ENCODE results near the gene ATP6V1G2. TPM values are rescaled to one million over a fixed set of nuclear protein-coding genes. Genes with fewer than 3 reads are reported as not detected.
"Not testable (repeated sequence)": the region's sequence is repeated elsewhere in the genome, so short reads cannot be mapped to it uniquely, and the experiment has no call there.

Gene ATP6V1G2
- total and polyA plus RNA-seq, 2 of the 4 experiments (the other 2 are of a cell fraction) = 1.4 to 6.5 TPM

DNA sequence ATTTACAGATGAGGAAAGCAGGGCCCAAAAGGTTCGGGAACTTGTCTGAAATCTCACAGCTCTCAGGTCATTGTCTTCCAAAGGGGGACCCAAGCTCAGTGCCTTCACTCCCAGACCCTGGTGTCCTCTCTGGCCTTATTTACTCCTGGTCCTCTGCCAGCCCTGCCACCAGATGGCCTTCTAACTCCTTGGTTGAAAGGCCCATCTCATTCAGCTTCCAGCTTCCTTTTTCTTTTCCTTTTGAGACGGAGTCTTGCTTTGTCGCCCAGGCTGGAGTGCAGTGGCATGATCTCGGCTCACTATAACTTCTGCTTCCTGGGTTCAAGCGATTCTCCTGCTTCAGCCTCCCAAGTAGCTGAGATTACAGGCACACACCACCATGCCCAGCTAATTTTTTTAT is 5.0 kb upstream of the ATP6V1G2 start:
- H3K79me1 ChIP-seq (ENCODE audit: low read depth in 1 of 2, low read length in 2 of 2) = peaks cover 13 to 28% of the 10 kb centered on the region in 2 experiments; a peak in 3 of 4 replicates
- H4K8ac ChIP-seq (ENCODE audit: low read depth in 2 of 2, low read length in 2 of 2); POLR2A ChIA-PET (ENCODE audit: unreplicated experiment); H2BK20ac ChIP-seq (ENCODE audit: low read depth, low read length); H3K4me2 ChIP-seq (ENCODE audit: low read depth, low read length); H2BK5ac ChIP-seq (ENCODE audit: low read depth, low read length, poor library complexity, severe bottlenecking); H2AFZ ChIP-seq (replicated peaks; ENCODE audit: low read length, poor library complexity); H3K9me3 ChIP-seq (ENCODE audit: control insufficient read depth, insufficient read depth, low read length); H2AK9ac ChIP-seq (replicated peaks; ENCODE audit: low read depth, low read length, poor library complexity); H3K18ac ChIP-seq (ENCODE audit: low read depth, low read length); in situ Hi-C loops (cut with MboI; ENCODE audit: low sequenced_read_pairs); H3K56ac ChIP-seq (ENCODE audit: extremely low read depth, insufficient read depth, low read length); BruUV-seq (replicated peaks); H4K91ac ChIP-seq (ENCODE audit: insufficient read depth, low read depth, low read length); H3K27ac ChIP-seq (ENCODE audit: insufficient read depth, low read length); H3K4me1 ChIP-seq (ENCODE audit: control insufficient read depth, insufficient read depth, low read length); H3K9me1 ChIP-seq (ENCODE audit: insufficient read depth, low read length); H2BK120ac ChIP-seq (ENCODE audit: low read depth, low read length); H2AK5ac ChIP-seq (ENCODE audit: low read depth, low read length); H3K9ac ChIP-seq (ENCODE audit: low read depth, low read length); H4K5ac ChIP-seq (ENCODE audit: low read depth, low read length); H3K27me3 ChIP-seq (ENCODE audit: control insufficient read depth, insufficient read depth, low read length); H2BK15ac ChIP-seq (ENCODE audit: low read depth, low read length); H4K20me1 ChIP-seq (ENCODE audit: insufficient read depth, low read length); dilution Hi-C loops (cut with HindIII; ENCODE audit: low sequenced_read_pairs, unreplicated experiment); H3K4me3 ChIP-seq (ENCODE audit: insufficient read depth, low read depth, low read length); H3K4ac ChIP-seq (ENCODE audit: low read depth, low read length); H3K14ac ChIP-seq (replicated peaks; ENCODE audit: low read depth, low read length); H3K23ac ChIP-seq (ENCODE audit: low read depth, low read length); ATAC-seq (ENCODE audit: low read depth): not testable (repeated sequence)
- H3K36me3 ChIP-seq (ENCODE audit: control insufficient read depth, insufficient read depth, low read length) = peaks cover 22% of the 10 kb centered on the region
- DNase-seq = peak; percentile 36
- CTCF ChIA-PET = interaction anchor here (1.0 to 1.9 kb wide), 5 partner anchors 26 to 85 kb away, joined by 3 to 17 read pairs (median 3); no protein-coding TSS in a partner anchor
- intact Hi-C loops (cut with micrococcal nuclease) = loop anchor here (1.0 kb wide), 1 partner anchor 47 kb away; no protein-coding TSS in a partner anchor
- WGBS, 2 experiments (ENCODE audit: extremely low coverage in 2 of 2, insufficient read length in 1 of 2) = 92% methylated on average over 4 of the region's 5 CpGs; no CpG with 5 or more reads in 1 of the 2 experiments
- TF ChIP-seq SMC3 (IDR thresholded peaks at IDR 0.05; ENCODE audit: low read depth, low read length) (peak; percentile 62; the same call in 1 of the 2 replicates), RAD21 (IDR thresholded peaks at IDR 0.05; ENCODE audit: low read length) (peak; percentile 64)
- TF ChIP-seq, protein P1, sequence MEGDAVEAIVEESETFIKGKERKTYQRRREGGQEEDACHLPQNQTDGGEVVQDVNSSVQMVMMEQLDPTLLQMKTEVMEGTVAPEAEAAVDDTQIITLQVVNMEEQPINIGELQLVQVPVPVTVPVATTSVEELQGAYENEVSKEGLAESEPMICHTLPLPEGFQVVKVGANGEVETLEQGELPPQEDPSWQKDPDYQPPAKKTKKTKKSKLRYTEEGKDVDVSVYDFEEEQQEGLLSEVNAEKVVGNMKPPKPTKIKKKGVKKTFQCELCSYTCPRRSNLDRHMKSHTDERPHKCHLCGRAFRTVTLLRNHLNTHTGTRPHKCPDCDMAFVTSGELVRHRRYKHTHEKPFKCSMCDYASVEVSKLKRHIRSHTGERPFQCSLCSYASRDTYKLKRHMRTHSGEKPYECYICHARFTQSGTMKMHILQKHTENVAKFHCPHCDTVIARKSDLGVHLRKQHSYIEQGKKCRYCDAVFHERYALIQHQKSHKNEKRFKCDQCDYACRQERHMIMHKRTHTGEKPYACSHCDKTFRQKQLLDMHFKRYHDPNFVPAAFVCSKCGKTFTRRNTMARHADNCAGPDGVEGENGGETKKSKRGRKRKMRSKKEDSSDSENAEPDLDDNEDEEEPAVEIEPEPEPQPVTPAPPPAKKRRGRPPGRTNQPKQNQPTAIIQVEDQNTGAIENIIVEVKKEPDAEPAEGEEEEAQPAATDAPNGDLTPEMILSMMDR (conservative IDR thresholded peaks at IDR 0.05; ENCODE audit: low read depth, low read length) = peak; percentile 48
